ENCODE measurements around the gene ARSB.

Gene ARSB

DNA sequence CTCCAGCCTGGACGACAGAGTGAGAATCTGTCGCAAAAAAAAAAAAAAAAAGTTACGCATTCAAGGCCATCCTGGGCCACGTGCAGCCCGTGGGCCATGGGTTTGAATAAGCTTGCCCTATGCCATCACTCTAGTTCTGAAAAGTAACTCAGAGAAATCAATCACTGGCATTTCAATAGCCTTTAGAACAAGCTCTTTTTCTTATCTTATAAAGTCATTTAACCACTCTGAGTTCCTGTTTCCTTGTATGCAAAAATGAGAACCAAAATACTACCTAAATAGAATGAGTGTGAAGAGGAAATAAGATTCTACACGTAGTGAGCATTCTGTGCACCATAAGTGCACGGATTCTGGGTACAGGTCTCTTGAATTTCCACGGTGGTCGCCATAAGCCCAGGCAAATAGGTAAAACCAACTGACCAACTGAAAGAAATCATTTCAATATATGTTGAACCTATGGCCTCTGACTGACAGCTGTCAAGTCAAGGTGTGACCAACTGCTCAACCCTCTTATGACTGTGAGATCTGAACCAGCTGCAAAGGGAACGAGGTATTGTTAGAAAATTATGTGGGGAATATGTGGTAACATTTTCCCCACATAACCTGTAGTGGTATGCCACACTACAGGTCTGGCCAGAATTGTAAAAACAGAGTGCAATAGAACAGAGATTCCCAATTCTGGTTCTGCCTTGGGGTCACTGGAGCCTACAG is 192.6 kb downstream of the ARSB start:
- DNase-seq (ENCODE audit: extremely low spot score) = no peak
- ChIA-PET CTCF (no interaction called here), POLR2A (no interaction called here)
- no peak for TF ChIP-seq CTBP1 (IDR thresholded peaks at IDR 0.05; ENCODE audit: borderline replicate concordance)
- no peak for TF ChIP-seq FOXK2 (IDR thresholded peaks at IDR 0.05)
- TF ChIP-seq HDGF (IDR thresholded peaks at IDR 0.05; ENCODE audit: borderline replicate concordance) = no peak
- TF ChIP-seq, protein P1, sequence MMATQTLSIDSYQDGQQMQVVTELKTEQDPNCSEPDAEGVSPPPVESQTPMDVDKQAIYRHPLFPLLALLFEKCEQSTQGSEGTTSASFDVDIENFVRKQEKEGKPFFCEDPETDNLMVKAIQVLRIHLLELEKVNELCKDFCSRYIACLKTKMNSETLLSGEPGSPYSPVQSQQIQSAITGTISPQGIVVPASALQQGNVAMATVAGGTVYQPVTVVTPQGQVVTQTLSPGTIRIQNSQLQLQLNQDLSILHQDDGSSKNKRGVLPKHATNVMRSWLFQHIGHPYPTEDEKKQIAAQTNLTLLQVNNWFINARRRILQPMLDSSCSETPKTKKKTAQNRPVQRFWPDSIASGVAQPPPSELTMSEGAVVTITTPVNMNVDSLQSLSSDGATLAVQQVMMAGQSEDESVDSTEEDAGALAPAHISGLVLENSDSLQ (IDR thresholded peaks at IDR 0.05) = no peak
- no peak for TF ChIP-seq FOXA1 (IDR thresholded peaks at IDR 0.05)
- TF ChIP-seq ELF4 (IDR thresholded peaks at IDR 0.05) = no peak
- no peak for TF ChIP-seq ZNF384 (IDR thresholded peaks at IDR 0.05)
- no peak for TF ChIP-seq LEF1 (IDR thresholded peaks at IDR 0.05; ENCODE audit: borderline replicate concordance)
- TF ChIP-seq NFRKB (IDR thresholded peaks at IDR 0.05) = no peak
- no peak for TF ChIP-seq SUZ12 (IDR thresholded peaks at IDR 0.05)
- no peak for TF ChIP-seq SP1 (IDR thresholded peaks at IDR 0.05)
- TF ChIP-seq BHLHE40 (IDR thresholded peaks at IDR 0.05; ENCODE audit: borderline replicate concordance) = no peak
- no peak for TF ChIP-seq L3MBTL2 (conservative IDR thresholded peaks at IDR 0.05)
- no peak for TF ChIP-seq TARDBP (IDR thresholded peaks at IDR 0.05)

DNA sequence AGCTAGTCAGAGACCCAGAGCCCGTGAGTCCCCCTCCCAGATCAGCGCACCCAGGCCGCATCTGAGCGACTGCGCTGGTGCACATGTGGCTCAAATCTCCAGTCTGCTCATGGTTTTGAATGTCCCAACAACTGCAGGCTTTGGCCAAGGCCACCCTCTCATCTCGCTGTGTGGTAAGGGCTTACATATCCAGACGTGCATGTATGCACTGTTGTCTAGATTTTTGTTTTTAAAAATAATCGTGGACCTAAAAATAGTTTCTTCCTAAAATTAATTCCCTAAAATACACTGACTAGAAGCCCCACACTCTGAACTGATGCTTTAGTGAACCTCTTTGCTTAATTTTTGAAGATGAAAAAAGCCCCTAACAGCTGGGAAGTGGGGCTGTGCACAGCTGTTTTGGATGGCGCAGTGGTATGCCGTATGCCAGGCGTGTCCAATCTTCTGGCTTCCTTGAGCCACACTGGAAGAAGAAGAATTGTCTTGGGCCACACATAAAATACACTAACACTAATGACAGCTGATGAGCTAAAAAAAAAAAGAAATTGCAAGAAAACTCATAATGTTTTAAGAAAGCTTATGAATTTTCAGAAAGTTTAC is 193.5 kb downstream of the ARSB start:
- no peak for TF ChIP-seq BHLHE40 (IDR thresholded peaks at IDR 0.05; ENCODE audit: borderline replicate concordance)
- TF ChIP-seq FOXA1 (IDR thresholded peaks at IDR 0.05) = no peak
- TF ChIP-seq L3MBTL2 (conservative IDR thresholded peaks at IDR 0.05) = no peak
- TF ChIP-seq ZNF384 (IDR thresholded peaks at IDR 0.05) = no peak
- TF ChIP-seq HDGF (IDR thresholded peaks at IDR 0.05; ENCODE audit: borderline replicate concordance) = no peak
- no peak for TF ChIP-seq FOXK2 (IDR thresholded peaks at IDR 0.05)
- no peak for TF ChIP-seq ARNT (IDR thresholded peaks at IDR 0.05)
- TF ChIP-seq NFRKB (IDR thresholded peaks at IDR 0.05) = no peak
- no peak for TF ChIP-seq CTBP1 (IDR thresholded peaks at IDR 0.05; ENCODE audit: borderline replicate concordance)
- TF ChIP-seq TARDBP (IDR thresholded peaks at IDR 0.05) = no peak
- TF ChIP-seq SP1 (IDR thresholded peaks at IDR 0.05) = no peak
- ChIA-PET POLR2A (no interaction called here), CTCF (interaction anchor here (0.6 kb wide), 1 partner anchor 12 kb away, joined by 4 read pairs; no protein-coding TSS in a partner anchor)

DNA sequence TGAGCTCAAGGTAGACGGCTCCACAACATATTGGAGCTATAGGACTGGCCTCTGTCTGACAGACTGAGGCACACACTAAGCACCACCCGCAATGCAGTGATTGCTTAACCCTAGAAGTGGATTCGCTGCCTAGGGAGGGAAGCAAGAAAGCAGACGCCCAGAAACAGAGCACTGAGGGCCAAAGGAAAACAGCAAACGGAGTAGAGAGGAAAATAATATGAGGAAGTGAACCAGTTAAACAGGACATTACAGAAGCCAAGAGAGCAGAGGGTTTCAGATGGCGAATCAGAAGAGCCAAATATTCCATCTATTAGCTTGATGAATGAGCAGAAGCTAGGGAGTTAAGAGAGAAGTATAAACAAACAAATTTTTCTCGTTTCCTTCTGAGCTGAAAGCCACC is 197.3 kb downstream of the ARSB start:
- DNase-seq (ENCODE audit: extremely low spot score) = no peak
- ChIA-PET POLR2A (no interaction called here), CTCF (no interaction called here)
- TF ChIP-seq HDGF (IDR thresholded peaks at IDR 0.05; ENCODE audit: borderline replicate concordance) = no peak
- no peak for TF ChIP-seq ELF4 (IDR thresholded peaks at IDR 0.05)
- no peak for TF ChIP-seq TARDBP (IDR thresholded peaks at IDR 0.05)
- TF ChIP-seq NFRKB (IDR thresholded peaks at IDR 0.05) = no peak
- TF ChIP-seq L3MBTL2 (conservative IDR thresholded peaks at IDR 0.05) = no peak
- no peak for TF ChIP-seq ZNF384 (IDR thresholded peaks at IDR 0.05)
- no peak for TF ChIP-seq BHLHE40 (IDR thresholded peaks at IDR 0.05; ENCODE audit: borderline replicate concordance)

More for the DNA sequence above, 193.5 kb downstream of the ARSB start:
- no peak for DNase-seq (ENCODE audit: extremely low spot score)

DNA sequence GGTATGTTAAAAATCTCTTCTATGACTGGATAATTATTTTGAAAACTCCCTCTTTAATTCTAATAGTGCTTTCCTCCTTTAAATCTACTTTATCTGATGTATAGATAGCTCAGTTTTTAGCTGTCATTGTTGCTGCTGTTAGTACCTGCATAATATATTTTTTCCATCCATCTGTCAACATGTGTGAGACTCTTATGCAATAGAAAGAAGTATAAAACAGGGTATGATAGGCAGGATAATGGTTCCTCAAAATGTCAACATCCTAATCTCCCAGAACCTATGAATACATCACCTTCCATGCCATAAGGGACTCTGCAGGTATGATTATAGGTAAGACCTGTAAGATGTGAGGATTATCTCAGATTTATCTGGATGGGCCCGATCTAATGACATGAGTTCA is 199.7 kb downstream of the ARSB start:
- TF ChIP-seq BHLHE40 (IDR thresholded peaks at IDR 0.05; ENCODE audit: borderline replicate concordance) (no peak), ARNT (IDR thresholded peaks at IDR 0.05) (no peak), SP1 (IDR thresholded peaks at IDR 0.05) (no peak), ZNF384 (IDR thresholded peaks at IDR 0.05) (no peak), TARDBP (IDR thresholded peaks at IDR 0.05) (no peak), HDGF (IDR thresholded peaks at IDR 0.05; ENCODE audit: borderline replicate concordance) (no peak), NFRKB (IDR thresholded peaks at IDR 0.05) (no peak)
- TF ChIP-seq, protein P1 (IDR thresholded peaks at IDR 0.05) = peak; percentile 37; the same call in 1 of the 2 replicates
- ChIA-PET CTCF (no interaction called here), POLR2A (no interaction called here)
- DNase-seq (ENCODE audit: extremely low spot score) = no peak

DNA sequence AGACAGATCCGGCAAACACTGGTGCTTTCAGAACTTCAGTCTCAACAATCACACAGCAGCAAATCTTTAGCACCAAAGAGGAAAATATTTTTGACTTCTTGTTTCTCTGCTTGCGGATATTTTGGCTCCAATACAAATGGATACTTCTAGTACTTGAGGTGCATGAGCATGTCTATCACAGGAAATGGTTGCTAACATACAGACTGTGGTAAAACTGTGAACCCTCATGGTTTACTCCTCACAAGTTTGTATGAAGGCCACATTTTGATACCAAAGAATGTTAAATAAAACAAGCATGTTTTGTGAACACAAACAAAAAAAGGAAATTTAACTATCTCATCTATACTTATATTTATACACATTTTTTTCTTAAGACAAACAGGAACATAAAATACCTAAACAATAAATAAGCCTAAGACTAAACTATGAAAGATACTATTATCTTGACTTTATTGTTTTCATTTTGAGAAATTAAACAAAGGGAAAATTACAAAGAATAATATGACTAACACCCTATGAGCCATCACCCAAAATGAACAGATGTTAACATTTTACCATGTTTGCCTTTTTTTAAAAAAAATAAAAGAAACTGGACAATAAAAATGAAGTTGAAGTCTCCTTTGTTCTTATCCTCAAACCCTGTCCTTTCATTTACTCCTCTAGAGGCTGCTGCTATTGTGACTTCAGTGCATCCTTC is 201.5 kb downstream of the ARSB start:
- TF ChIP-seq NFRKB (IDR thresholded peaks at IDR 0.05) = no peak
- TF ChIP-seq ARNT (IDR thresholded peaks at IDR 0.05) = no peak
- no peak for TF ChIP-seq L3MBTL2 (conservative IDR thresholded peaks at IDR 0.05)
- DNase-seq (ENCODE audit: extremely low spot score) = no peak
- ChIA-PET POLR2A (no interaction called here), CTCF (no interaction called here)

DNA sequence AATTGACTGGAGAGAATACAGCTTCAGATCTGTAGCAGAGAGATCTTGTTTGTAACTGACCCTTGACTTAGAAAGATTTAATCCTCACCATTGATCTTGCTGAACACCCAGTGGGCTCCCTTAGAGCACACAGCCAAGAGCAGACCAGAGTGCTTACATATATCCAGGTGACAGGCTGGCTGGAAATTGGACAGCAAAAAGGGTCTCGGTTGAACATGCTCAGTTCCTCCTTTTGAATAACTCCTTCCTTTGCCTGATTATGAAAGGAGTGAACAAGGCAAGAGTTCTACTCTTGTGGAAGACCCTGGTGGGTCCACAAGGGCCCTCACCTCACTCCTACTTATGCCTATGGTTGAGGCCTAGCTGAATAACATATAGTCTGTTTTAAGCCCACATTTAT is 202.4 kb downstream of the ARSB start:
- CTCF ChIA-PET = no interaction called here
- no peak for DNase-seq (ENCODE audit: extremely low spot score)
- POLR2A ChIA-PET = no interaction called here
- TF ChIP-seq FOXM1 (IDR thresholded peaks at IDR 0.05; ENCODE audit: borderline replicate concordance) (no peak), LEF1 (IDR thresholded peaks at IDR 0.05; ENCODE audit: borderline replicate concordance) (no peak), TARDBP (IDR thresholded peaks at IDR 0.05) (no peak), ARNT (IDR thresholded peaks at IDR 0.05) (no peak), HDGF (IDR thresholded peaks at IDR 0.05; ENCODE audit: borderline replicate concordance) (no peak), ELF4 (IDR thresholded peaks at IDR 0.05) (no peak), BHLHE40 (IDR thresholded peaks at IDR 0.05; ENCODE audit: borderline replicate concordance) (no peak)
- TF ChIP-seq, protein P1 (IDR thresholded peaks at IDR 0.05) = no peak
